IPS DF 6.9 (cell line): Measurements from ENCODE around the gene KIAA2012.

ENCODE experiments used
- DNase-seq: peaks from one replicate; pipeline ENCODE4 v3.0.0-alpha.2; 2013; ENCODE audit warnings: low read depth, low spot score
- H3K27ac ChIP-seq: one replicate; pipeline ENCODE4 v1.5.1; 2013; ENCODE audit warnings: low read length, control low read depth
- H3K27me3 ChIP-seq: 2 replicates; pipeline ENCODE4 v1.6.1; 2013; ENCODE audit warnings: mild to moderate bottlenecking, low read length; ENCODE audit not compliant: control insufficient read depth, insufficient read depth
- H3K36me3 ChIP-seq: 2 replicates; pipeline ENCODE4 v1.6.1; 2013; ENCODE audit warnings: low read length; ENCODE audit not compliant: control insufficient read depth, insufficient read depth
- H3K4me1 ChIP-seq: 2 replicates; pipeline ENCODE4 v1.6.1; 2013; ENCODE audit warnings: low read length; ENCODE audit not compliant: control insufficient read depth, insufficient read depth
- H3K4me3 ChIP-seq: 2 replicates; pipeline ENCODE4 v1.5.1; 2013; ENCODE audit warnings: mild to moderate bottlenecking, low read length
- H3K9me3 ChIP-seq: 2 replicates; pipeline ENCODE4 v1.6.1; 2013; ENCODE audit warnings: low read length, inconsistent platforms; ENCODE audit not compliant: control insufficient read depth, insufficient read depth
- WGBS: extraction: QIAGEN DNeasy Blood & Tissue Kit; methylation state at CpG from one replicate; pipeline ENCODE4 v1.1.7; 2013; ENCODE audit warnings: mixed read lengths, missing lambda C conversion rate; ENCODE audit not compliant: insufficient read length, insufficient coverage; 5-methylcytosine and 5-hydroxymethylcytosine counted together

KIAA2012 gene

DNA sequence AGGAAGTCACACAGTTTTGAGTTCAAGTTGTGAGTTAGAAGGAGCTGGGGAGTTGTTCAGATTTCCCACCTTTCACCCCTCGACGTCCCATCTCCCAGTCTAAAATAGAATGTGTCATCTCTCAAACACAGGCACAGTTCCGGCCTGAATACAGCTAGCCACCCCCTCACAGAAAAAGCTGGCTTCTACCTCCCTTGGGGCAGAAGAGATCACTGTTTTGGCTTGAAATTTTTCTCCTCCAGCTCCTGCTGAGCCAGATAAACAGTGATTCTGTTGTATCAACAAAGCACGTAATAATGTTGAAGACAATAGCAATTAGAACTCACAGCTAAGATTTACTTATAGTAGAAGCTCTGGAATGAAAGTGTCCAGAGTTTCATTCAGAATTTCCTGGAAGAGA lies 74.7 kb downstream of the KIAA2012 start:
- Histone ChIP-seq H3K27me3 (no peaks in the 10 kb centered on the region), H3K4me3 (no peak overlapping the region), H3K4me1 (peaks cover 3% of the 10 kb centered on the region; the same call in 1 of the 2 replicates), H3K27ac (no peak overlapping the region), H3K9me3 (no peaks in the 10 kb centered on the region), H3K36me3 (no peaks in the 10 kb centered on the region)
- no peak for DNase-seq
- WGBS, result no CpG with 5 or more reads among the region's 4 CpGs

DNA sequence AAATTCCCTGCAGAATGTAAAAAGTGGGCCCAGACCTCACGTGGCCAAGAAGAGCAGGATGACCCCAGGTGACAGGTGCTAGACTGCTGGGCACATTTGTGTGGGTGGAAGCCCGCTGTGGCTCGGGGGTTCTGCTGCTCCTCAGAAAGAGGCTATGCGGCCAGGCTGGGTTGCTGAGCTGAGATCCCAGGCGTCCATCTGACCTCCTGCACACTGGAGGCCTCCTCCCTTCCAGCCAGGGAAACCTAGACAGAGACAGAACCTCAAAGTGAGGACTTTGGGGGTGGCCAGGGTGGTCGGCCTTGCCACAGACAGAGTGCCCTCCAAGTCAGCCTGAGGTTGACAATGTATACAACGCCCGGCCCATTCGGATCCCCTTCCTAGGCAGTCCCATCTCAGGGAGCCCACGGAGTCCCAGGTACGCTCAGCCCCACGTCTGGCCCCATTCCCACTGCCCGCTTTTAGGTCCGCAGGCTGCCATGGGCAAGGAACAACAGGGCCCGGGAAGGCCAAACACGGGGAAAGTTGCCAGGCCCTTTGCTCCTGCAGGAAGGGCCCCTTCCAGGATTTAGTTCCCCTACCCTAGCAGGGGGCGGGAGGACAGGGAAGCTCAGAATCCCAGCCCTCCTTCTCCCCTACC lies 75.6 kb downstream of the KIAA2012 start:
- no peaks in the 10 kb centered on the region for H3K9me3 ChIP-seq
- no peaks in the 10 kb centered on the region for H3K36me3 ChIP-seq
- no peak overlapping the region for H3K27ac ChIP-seq
- no CpG with 5 or more reads among the region's 17 CpGs for WGBS
- DNase-seq, result no peak
- H3K27me3 ChIP-seq, result no peaks in the 10 kb centered on the region
- H3K4me3 ChIP-seq, result no peak overlapping the region
- peaks cover 3% of the 10 kb centered on the region; the same call in 1 of the 2 replicates for H3K4me1 ChIP-seq

GRCh38 chr2:202149155-202149762 lies 76.2 kb downstream of the KIAA2012 start:
- H3K9me3 ChIP-seq, result no peaks in the 10 kb centered on the region
- peaks cover 3% of the 10 kb centered on the region; the same call in 1 of the 2 replicates for H3K4me1 ChIP-seq
- no CpG with 5 or more reads among the region's 13 CpGs for WGBS
- DNase-seq, result no peak
- no peaks in the 10 kb centered on the region for H3K27me3 ChIP-seq
- no peak overlapping the region for H3K4me3 ChIP-seq
- no peak overlapping the region for H3K27ac ChIP-seq
- H3K36me3 ChIP-seq, result no peaks in the 10 kb centered on the region

DNA sequence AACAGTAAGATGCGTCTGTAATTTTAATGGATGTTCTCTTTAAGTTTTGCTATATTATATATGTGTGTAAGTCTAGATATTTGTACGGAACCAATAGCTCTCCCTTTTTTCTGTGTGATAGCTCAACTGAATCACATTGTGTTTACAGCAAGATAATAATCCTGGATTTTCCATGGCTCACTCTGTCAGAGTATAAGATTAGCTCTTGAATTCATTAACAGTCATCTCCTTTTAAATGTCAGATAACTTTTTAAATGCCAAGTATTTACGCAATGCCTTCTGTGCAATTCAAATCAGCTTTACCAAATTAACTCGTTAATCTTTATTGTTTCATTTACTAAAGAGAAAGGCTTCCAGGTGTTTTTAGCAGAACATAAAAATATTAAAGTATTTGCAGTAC lies 76.9 kb downstream of the KIAA2012 start:
- H3K4me1 ChIP-seq, result peaks cover 3% of the 10 kb centered on the region; the same call in 1 of the 2 replicates
- WGBS, result no CpG with 5 or more reads among the region's 4 CpGs
- H3K36me3 ChIP-seq, result no peaks in the 10 kb centered on the region
- H3K4me3 ChIP-seq, result no peak overlapping the region
- H3K9me3 ChIP-seq, result no peaks in the 10 kb centered on the region
- DNase-seq, result no peak
- H3K27me3 ChIP-seq, result no peaks in the 10 kb centered on the region
- no peak overlapping the region for H3K27ac ChIP-seq

GRCh38 chr2:202152104-202152715 lies 79.2 kb downstream of the KIAA2012 start:
- DNase-seq, result no peak
- WGBS, result 100% methylated on average over 1 of the region's 5 CpGs
- Histone ChIP-seq H3K27ac (no peak overlapping the region), H3K27me3 (no peaks in the 10 kb centered on the region), H3K4me1 (peaks cover 3% of the 10 kb centered on the region; the same call in 1 of the 2 replicates), H3K9me3 (no peaks in the 10 kb centered on the region), H3K4me3 (no peak overlapping the region), H3K36me3 (no peaks in the 10 kb centered on the region)

GRCh38 chr2:202154613-202155012 lies 81.6 kb downstream of the KIAA2012 start:
- no peaks in the 10 kb centered on the region for H3K9me3 ChIP-seq
- no peak overlapping the region for H3K27ac ChIP-seq
- H3K27me3 ChIP-seq, result no peaks in the 10 kb centered on the region
- no peaks in the 10 kb centered on the region for H3K36me3 ChIP-seq
- no CpG with 5 or more reads among the region's 9 CpGs for WGBS
- H3K4me1 ChIP-seq, result no peaks in the 10 kb centered on the region
- no peak for DNase-seq
- H3K4me3 ChIP-seq, result no peak overlapping the region

- Histone ChIP-seq H3K27me3 (no peaks in the 10 kb centered on the region), H3K4me3 (no peak overlapping the region), H3K36me3 (no peaks in the 10 kb centered on the region), H3K4me1 (no peaks in the 10 kb centered on the region), H3K9me3 (no peaks in the 10 kb centered on the region), H3K27ac (no peak overlapping the region)
- no peak for DNase-seq
- WGBS, result no CpG with 5 or more reads among the region's 4 CpGs
Observed at GRCh38 chr2:202157211-202157990, 84.3 kb downstream of the KIAA2012 start.

DNA sequence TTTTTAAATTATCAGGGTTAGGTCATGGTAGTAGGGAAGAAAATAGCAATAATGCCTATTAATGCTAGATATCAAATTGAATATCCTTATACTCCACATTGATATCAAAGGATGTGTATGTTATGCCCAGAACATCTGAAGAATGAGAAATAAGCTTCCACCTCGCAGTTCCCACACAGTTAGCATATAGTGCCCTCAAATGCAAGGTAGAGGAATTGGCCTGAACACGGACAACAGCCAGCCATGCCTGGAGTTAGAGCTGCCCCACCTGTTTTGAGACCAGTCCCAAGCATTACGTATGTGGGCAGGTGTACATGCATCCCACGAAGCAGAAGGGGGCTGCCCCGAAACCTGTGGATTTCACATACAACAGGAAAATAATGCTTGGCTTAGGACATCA lies 85.7 kb downstream of the KIAA2012 start:
- no peaks in the 10 kb centered on the region for H3K27me3 ChIP-seq
- DNase-seq, result no peak
- no peaks in the 10 kb centered on the region for H3K9me3 ChIP-seq
- WGBS, result no CpG with 5 or more reads among the region's 5 CpGs
- H3K4me1 ChIP-seq, result no peaks in the 10 kb centered on the region
- no peak overlapping the region for H3K4me3 ChIP-seq
- no peak overlapping the region for H3K27ac ChIP-seq
- H3K36me3 ChIP-seq, result no peaks in the 10 kb centered on the region

- Histone ChIP-seq H3K27ac (no peak overlapping the region), H3K9me3 (no peaks in the 10 kb centered on the region), H3K27me3 (no peaks in the 10 kb centered on the region), H3K36me3 (no peaks in the 10 kb centered on the region), H3K4me3 (no peak overlapping the region), H3K4me1 (no peaks in the 10 kb centered on the region)
- DNase-seq, result no peak
- no CpG with 5 or more reads among the region's 8 CpGs for WGBS
Observed at GRCh38 chr2:202161151-202161835, 88.2 kb downstream of the KIAA2012 start.

DNA sequence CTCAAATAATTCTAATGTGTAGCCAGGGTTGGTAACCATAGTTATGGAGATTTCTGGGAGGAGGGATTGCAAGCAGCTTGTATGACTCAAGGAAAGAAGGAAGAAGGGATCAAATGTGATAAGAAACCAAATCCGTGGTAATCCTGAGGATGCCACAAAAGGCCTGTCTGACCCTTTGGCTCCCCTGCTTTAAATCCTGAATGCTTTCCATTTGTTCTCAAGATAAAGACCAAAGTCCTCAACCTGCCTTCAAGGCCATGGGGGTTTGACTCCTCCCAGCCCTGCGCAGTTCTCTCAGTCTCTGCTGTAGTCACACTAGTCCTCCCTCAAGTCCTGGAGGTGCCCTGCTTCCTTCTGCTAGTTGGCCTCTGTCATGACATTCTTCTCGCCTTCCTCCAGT lies 91.4 kb downstream of the KIAA2012 start:
- Histone ChIP-seq H3K27ac (no peak overlapping the region), H3K4me3 (no peak overlapping the region)

More for the DNA sequence above, 91.4 kb downstream of the KIAA2012 start:
- Histone ChIP-seq H3K4me1 (no peaks in the 10 kb centered on the region), H3K9me3 (no peaks in the 10 kb centered on the region), H3K27me3 (no peaks in the 10 kb centered on the region), H3K36me3 (no peaks in the 10 kb centered on the region)
- no peak for DNase-seq
- WGBS, result no CpG with 5 or more reads among the region's 3 CpGs
